Measurements from ENCODE around the gene NDC80. TPM values are rescaled to one million over a fixed set of nuclear protein-coding genes. Genes with fewer than 3 reads are reported as not detected.

NDC80 gene
- total RNA-seq, 6 donors from 2014 or later: 0.89 to 1.8 (median 1.4) TPM

- WGBS, 2 donors: 0 to 3% methylated on average over 1 of the region's 1 CpG
- DNase-seq (no peak), ATAC-seq (ENCODE audit: low FRiP score in 2 of 2) (no peak)
- peaks cover 0 to under 1% (median 0%) of the 10 kb centered on the region in 4 donors for H3K36me3 ChIP-seq
- peak overlapping the region in 3 of 4 donors; percentile 64 to 71 (median 68) for H3K4me3 ChIP-seq
- H3K27ac ChIP-seq: peak overlapping the region in 1 of 4 donors; percentile 98
- TF ChIP-seq POLR2A (IDR thresholded peaks at IDR 0.05) (no peak), EP300 (IDR thresholded peaks at IDR 0.05) (no peak), CTCF (IDR thresholded peaks at IDR 0.05) (no peak), POLR2AphosphoS5 (IDR thresholded peaks at IDR 0.05) (no peak)
- peaks cover 15 to 34% (median 21%) of the 10 kb centered on the region in 4 donors for H3K4me1 ChIP-seq
- no peaks in the 10 kb centered on the region for H3K27me3 ChIP-seq
- no peaks in the 10 kb centered on the region for H3K9me3 ChIP-seq
Observed at GRCh38 chr18:2572171-2572569, 813 bp downstream of the NDC80 start.

GRCh38 chr18:2572892-2573291 lies 1.5 kb downstream of the NDC80 start:
- no peak for ATAC-seq (ENCODE audit: low FRiP score in 2 of 2)
- H3K4me1 ChIP-seq: peaks cover 15 to 34% (median 21%) of the 10 kb centered on the region in 4 donors
- H3K4me3 ChIP-seq: peak overlapping the region in 1 of 4 donors; percentile 6
- no peak for DNase-seq
- H3K9me3 ChIP-seq: no peaks in the 10 kb centered on the region
- TF ChIP-seq EP300 (IDR thresholded peaks at IDR 0.05): no peak
- no peak for TF ChIP-seq POLR2AphosphoS5 (IDR thresholded peaks at IDR 0.05)
- 38 to 47% methylated on average over 5 of the region's 5 CpGs for WGBS, 2 donors
- H3K27ac ChIP-seq: no peak overlapping the region
- no peaks in the 10 kb centered on the region for H3K36me3 ChIP-seq
- H3K27me3 ChIP-seq: no peaks in the 10 kb centered on the region

GRCh38 chr18:2573408-2573807 lies 2.1 kb downstream of the NDC80 start:
- DNase-seq (no peak), ATAC-seq (ENCODE audit: low FRiP score in 2 of 2) (no peak)
- Histone ChIP-seq H3K4me3 (no peak overlapping the region), H3K4me1 (peaks cover 15 to 34% (median 21%) of the 10 kb centered on the region in 4 donors), H3K9me3 (no peaks in the 10 kb centered on the region), H3K27me3 (no peaks in the 10 kb centered on the region), H3K36me3 (no peaks in the 10 kb centered on the region), H3K27ac (no peak overlapping the region)
- WGBS, 2 donors: 55 to 63% methylated on average over 2 of the region's 2 CpGs
- TF ChIP-seq EP300 (IDR thresholded peaks at IDR 0.05): no peak
- no peak for TF ChIP-seq POLR2A (IDR thresholded peaks at IDR 0.05)
- no peak for TF ChIP-seq CTCF (IDR thresholded peaks at IDR 0.05)

- no peaks in the 10 kb centered on the region for H3K4me1 ChIP-seq
- 95 to 100% methylated on average over 3 of the region's 3 CpGs for WGBS, 2 donors
- ATAC-seq (ENCODE audit: low FRiP score in 2 of 2) (no peak), DNase-seq (no peak)
- H3K36me3 ChIP-seq: no peaks in the 10 kb centered on the region
- H3K27ac ChIP-seq: no peak overlapping the region
- no peaks in the 10 kb centered on the region for H3K9me3 ChIP-seq
- TF ChIP-seq EP300 (IDR thresholded peaks at IDR 0.05) (no peak), CTCF (IDR thresholded peaks at IDR 0.05) (no peak)
- H3K27me3 ChIP-seq: no peaks in the 10 kb centered on the region
- H3K4me3 ChIP-seq: no peak overlapping the region
Observed at GRCh38 chr18:2587788-2588187, 16.4 kb downstream of the NDC80 start.

- WGBS, 2 donors: 82 to 86% methylated on average over 5 of the region's 5 CpGs
- no peaks in the 10 kb centered on the region for H3K9me3 ChIP-seq
- no peaks in the 10 kb centered on the region for H3K36me3 ChIP-seq
- TF ChIP-seq POLR2A (IDR thresholded peaks at IDR 0.05) (no peak), CTCF (IDR thresholded peaks at IDR 0.05) (no peak)
- ATAC-seq (ENCODE audit: low FRiP score in 2 of 2): peak in 1 of 2 donors; percentile 63
- H3K27me3 ChIP-seq: no peaks in the 10 kb centered on the region
- H3K27ac ChIP-seq: no peak overlapping the region
- no peak for DNase-seq
- no peak overlapping the region for H3K4me3 ChIP-seq
- no peaks in the 10 kb centered on the region for H3K4me1 ChIP-seq
Observed at GRCh38 chr18:2588666-2589344, 17.4 kb downstream of the NDC80 start.
